ENCODE results near the gene MRPL37.
A peak's percentile ranks its signal among the peaks of the same experiment; 100 is the strongest.
"Not testable (repeated sequence)": the region's sequence is repeated elsewhere in the genome, so short reads cannot be mapped to it uniquely, and the experiment has no call there.

Gene MRPL37

GRCh38 chr1:54199765-54200518, at the start of gene MRPL37, which contains the start of gene CYB5RL:
Gene MRPL37, plus strand, starts transcription at chr1:54200167. Its CDS starts 77 bp downstream, at chr1:54200244.
Gene CYB5RL, minus strand, starts transcription at chr1:54200030. Its CDS starts 4,414 bp downstream, at chr1:54195616.
- peak; percentile 82 to 85 for DNase-seq (ENCODE audit: low read depth in 2 of 2)

GRCh38 chr1:54151013-54151412, 49.0 kb upstream of the MRPL37 start:
- DNase-seq (ENCODE audit: low read depth in 2 of 2), result no peak

GRCh38 chr1:54152696-54153095, 47.3 kb upstream of the MRPL37 start, which contains the start of gene CDCP2:
Gene CDCP2, minus strand, starts transcription at chr1:54153000. Its CDS starts 78 bp downstream, at chr1:54152922.
- no peak for DNase-seq (ENCODE audit: low read depth in 2 of 2)

GRCh38 chr1:54153535-54154439, 46.2 kb upstream of the MRPL37 start:
- DNase-seq (ENCODE audit: low read depth in 2 of 2), result no peak

GRCh38 chr1:54156201-54156600, 43.8 kb upstream of the MRPL37 start:
- DNase-seq (ENCODE audit: low read depth in 2 of 2), result no peak

- DNase-seq (ENCODE audit: low read depth in 2 of 2), result no peak
Observed at GRCh38 chr1:54156986-54157385, 43.0 kb upstream of the MRPL37 start.

- no peak for DNase-seq (ENCODE audit: low read depth in 2 of 2)
Observed at GRCh38 chr1:54157401-54157800, 42.6 kb upstream of the MRPL37 start.

- no peak for DNase-seq (ENCODE audit: low read depth in 2 of 2)
Observed at GRCh38 chr1:54158071-54158470, 41.9 kb upstream of the MRPL37 start.

- no peak for DNase-seq (ENCODE audit: low read depth in 2 of 2)
Observed at GRCh38 chr1:54159733-54160316, 40.1 kb upstream of the MRPL37 start.

GRCh38 chr1:54160351-54160750, 39.6 kb upstream of the MRPL37 start:
- DNase-seq (ENCODE audit: low read depth in 2 of 2), result no peak

GRCh38 chr1:54161495-54162168, 38.3 kb upstream of the MRPL37 start:
- no peak for DNase-seq (ENCODE audit: low read depth in 2 of 2)

GRCh38 chr1:54163051-54163450, 36.9 kb upstream of the MRPL37 start:
- DNase-seq (ENCODE audit: low read depth in 2 of 2), result no peak

- no peak for DNase-seq (ENCODE audit: low read depth in 2 of 2)
Observed at GRCh38 chr1:54163573-54163972, 36.4 kb upstream of the MRPL37 start.

GRCh38 chr1:54165146-54165545, 34.8 kb upstream of the MRPL37 start:
- no peak for DNase-seq (ENCODE audit: low read depth in 2 of 2)

- DNase-seq (ENCODE audit: low read depth in 2 of 2), result not testable (repeated sequence)
Observed at GRCh38 chr1:54166357-54166756, 33.6 kb upstream of the MRPL37 start.

GRCh38 chr1:54167422-54168139, 32.4 kb upstream of the MRPL37 start:
- DNase-seq (ENCODE audit: low read depth in 2 of 2), result no peak

- DNase-seq (ENCODE audit: low read depth in 2 of 2), result no peak
Observed at GRCh38 chr1:54168206-54168965, 31.6 kb upstream of the MRPL37 start.

- DNase-seq (ENCODE audit: low read depth in 2 of 2), result no peak
Observed at GRCh38 chr1:54169068-54169467, 30.9 kb upstream of the MRPL37 start.

GRCh38 chr1:54171016-54171415, 29.0 kb upstream of the MRPL37 start:
- DNase-seq (ENCODE audit: low read depth in 2 of 2), result no peak

GRCh38 chr1:54171606-54172005, 28.4 kb upstream of the MRPL37 start:
- no peak for DNase-seq (ENCODE audit: low read depth in 2 of 2)
